GM19035 (cell line): ENCODE measurements around the gene HEATR3.

Source experiments
- ATAC-seq: cut with Tn5 transposase; IDR thresholded peaks from one replicate; pipeline ENCODE4 v1.9.1; 2021; ENCODE audit not compliant: unreplicated experiment

The HEATR3 gene

DNA sequence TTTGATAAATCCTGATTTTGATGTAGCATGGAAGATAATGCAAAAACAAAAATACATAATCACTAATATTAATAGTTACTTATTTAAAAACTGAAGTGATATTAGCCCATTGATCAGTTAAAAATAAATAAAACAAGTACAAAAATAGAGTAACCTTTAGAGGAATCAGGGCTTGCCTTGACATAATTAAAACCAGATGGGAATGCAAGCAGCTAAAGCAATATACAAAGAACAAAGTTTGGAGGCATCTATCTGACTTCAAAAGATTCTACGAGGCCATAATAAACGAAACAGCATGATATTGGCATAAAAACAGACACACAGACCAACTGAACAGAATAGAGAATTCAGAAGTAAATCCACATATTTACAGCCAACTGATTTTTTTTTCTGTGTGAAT is 15.0 kb upstream of the HEATR3 start:
- ATAC-seq, result no peak

DNA sequence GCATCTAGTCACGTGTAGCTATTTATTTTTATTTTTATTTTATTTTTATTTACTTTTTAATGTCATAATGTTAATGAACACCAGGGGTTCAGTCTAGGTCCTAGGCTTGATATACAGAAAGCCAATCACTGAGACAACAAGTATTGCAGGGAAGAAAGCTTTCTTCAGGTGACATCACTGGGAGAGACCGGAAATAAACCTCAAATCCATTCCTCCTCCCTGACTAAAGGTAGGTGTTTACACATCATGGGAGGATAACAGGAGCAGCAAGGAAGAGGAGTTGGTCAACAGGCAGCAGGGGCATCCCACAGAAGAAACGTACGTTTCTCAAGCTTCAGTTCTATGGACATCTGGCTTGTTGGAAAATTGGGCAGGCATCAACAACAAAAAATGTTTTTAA is 9.5 kb upstream of the HEATR3 start:
- no peak for ATAC-seq

DNA sequence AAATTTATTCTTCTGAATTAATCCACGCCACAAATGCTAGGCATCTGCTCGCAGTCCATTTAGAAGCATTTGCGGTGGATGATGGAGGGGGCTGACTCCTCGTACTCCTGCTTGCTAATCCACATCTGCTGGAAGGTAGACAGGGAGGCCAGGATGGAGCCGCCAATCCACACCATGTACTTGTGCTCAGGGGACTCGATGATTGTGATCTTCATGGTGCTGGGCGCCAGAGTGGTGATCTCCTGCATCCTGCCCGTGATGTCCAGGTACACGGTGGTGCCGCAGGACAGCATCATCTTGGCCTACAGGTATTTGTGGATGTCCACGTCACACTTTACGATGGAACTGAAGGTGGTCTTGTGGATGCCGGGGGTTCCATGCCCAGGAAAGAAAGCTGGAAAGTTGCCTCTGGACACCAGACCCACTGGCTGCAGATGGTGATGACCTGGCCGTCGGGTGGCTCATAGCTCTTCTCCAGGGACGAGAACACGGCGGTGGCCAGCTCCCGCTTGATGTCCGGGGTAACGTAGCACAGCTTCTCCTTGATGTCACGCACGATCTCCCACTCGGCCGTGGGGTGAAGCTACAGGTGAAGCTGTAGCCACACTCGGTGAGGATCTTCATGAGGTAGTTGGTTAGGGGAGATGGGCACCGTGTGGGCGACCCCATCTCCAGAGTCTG is 7.5 kb upstream of the HEATR3 start:
- ATAC-seq, result no peak

DNA sequence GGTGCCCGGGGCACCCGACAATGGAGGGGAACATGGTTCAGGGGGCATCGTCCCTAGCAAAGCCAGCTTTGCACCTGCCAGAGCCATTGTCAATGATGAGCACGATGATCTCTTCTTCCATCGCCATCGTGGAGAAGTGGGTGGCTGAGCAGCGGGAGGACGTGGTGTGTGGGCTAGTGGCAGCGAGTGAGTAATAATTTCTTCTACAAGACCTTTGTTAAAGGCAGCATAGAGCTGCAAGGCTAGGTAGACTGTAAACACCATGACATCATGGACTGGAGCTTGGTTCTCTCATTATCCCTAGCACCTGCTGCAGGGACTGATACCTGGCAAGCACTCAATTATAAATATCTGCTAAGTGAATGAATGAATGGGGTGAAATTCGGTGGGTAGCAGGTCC is 6.7 kb upstream of the HEATR3 start:
- no peak for ATAC-seq

DNA sequence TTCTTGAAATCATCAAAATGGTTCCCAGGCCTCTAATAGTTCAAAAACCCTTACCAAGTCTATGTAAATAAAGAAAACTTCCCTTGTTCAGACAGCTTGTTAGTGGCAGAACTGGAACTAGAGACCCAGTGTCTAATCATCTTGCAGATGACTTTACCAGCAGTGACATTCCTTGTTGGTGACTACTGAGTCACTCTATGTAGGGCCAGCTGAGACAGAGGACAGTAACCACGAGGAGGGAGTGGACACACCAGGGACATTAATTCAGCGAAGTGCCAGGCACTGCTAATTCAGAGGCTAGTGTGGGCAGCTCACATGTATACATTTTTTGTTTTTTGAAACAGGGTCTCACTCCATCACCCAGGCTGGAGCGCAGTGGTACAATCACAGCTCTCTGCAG is 6.1 kb upstream of the HEATR3 start:
- ATAC-seq, result no peak

DNA sequence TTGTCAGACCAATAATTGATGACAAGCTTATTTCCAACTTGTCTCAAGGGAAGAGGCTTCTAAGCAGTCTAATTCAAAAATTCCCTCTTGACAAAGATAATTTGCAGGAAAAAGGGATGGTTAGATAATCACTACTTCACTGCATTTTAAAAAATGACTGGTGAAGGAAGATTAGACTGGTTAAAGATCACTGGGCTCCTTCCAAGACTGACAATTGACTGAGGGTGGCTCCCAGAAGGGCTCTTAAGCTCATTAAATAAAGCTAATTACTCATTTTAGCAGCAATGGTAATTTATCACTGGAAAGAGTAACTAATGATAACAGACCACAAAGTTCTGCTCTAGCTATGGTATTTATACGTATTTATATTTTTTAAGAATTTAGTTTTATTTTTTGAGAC is 4.4 kb upstream of the HEATR3 start:
- ATAC-seq, result no peak

DNA sequence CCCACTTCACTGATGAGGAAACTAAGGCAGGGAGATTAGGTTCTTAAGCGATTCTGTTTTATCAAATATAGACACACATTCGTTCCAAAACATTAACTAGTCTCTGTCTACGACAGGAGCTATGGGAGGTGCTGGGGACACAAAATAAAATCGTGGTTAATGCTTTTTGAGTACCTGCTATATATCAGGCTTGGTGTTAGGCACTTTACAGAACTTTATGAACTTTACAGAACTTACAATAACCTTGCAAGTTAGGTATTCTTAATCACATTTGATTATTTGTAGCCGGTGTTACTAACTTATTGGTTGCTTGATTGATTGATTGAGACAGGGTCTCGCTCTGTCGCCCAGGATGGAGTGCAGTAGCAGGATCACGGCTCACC is 538 bp upstream of the HEATR3 start:
- no peak for ATAC-seq

DNA sequence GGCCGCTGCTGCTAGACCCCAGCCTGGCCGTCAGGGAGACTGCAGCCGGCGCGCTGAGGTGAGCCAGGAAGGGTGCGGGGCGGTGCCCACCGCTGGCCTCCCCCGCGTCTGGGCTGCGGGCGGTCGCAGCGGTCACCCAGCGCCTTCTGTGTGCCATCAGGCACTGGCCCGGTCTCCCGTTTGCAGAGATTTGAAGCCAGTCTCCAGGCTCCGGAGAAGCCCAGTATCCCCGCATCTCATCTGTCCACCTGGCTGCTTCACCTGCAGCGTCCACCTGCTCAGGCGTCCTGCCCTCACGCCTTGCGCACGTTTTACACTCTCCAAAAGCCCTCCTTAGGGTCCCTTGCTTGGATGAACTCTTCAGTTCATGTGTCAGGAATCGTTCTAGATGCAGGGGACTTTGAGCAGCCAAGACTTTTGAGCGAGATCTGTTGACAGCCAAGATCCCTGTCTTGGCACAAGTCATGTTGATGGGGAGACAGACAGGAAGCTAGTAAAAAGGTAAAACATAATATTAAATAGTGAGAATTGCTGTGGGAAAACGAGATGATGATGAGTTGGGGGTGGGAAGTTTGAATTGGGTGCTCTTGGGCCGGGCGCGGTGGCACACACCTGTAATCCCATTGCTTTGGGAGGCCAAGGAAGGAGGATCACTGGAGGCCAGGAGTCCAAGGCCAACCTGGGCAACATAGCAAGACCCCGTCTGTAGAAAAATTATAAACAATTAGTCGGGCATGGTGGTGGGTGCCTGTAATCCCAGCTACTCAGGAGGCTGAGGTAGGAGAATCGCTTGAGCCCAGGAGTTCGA is 916 bp downstream of the HEATR3 start:
- ATAC-seq, result no peak

DNA sequence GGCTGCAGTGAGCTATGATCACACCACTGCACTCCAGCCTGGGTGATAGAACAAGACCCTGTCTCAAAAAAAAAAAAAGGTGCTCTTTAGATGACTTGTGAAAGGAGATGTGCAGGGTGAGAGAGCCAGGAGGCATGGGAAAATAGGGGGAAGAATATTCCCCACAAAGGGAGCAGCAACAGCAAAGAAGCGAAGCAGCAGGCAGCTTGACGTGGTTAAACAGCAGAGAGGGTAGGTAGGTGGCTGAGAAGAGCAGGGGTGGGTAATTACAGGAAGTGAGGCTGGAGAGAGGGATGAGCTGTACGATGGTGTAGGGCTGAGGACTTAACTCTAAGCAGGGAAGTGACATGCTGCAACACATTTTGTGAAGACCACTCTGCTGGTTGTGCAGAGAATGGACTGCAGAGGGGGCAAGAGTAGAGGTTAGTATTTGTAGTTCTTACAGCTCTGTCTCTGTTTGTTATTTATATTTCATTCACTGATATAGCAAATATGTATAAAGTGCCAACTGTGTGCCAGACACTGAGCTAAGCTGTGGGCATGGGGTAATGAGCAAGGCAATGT is 1.6 kb downstream of the HEATR3 start:
- no peak for ATAC-seq

DNA sequence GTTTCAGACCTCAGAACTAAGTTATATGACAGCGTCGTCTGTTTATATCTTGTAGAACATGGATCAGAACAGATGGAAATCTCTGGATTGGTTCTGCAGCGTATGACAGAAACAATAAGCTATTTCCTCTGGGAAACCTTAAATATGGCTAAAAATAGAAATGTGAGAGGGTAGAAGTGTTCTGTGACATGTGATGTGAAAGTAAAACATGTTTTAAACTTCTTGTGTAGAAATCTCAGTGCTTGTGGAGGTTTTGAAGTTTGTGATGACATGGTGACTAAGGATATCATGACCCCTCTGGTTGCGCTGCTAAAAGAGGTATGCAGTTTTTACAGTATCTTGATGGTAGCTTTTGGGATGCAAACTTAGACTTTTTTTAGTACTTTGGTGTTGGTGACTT is 2.8 kb downstream of the HEATR3 start:
- no peak for ATAC-seq

DNA sequence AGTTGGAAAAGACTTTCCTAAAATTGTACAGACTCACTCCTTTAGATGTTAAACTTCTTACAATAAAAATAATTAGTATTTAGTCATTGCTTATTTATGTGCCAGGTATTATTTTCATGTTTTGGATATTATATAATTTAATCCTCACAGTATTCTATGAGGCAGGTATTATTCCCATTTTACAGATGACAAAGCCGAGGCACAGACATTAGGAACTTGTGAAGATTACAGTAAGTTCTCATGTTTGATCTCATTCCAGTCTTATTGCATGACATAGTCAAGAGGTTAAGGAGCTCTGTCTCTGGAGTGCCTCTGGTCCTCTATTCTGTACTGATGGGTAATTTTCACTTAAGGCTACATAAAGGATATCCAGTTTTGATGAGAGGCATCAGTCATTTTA is 3.3 kb downstream of the HEATR3 start:
- ATAC-seq, result no peak

DNA sequence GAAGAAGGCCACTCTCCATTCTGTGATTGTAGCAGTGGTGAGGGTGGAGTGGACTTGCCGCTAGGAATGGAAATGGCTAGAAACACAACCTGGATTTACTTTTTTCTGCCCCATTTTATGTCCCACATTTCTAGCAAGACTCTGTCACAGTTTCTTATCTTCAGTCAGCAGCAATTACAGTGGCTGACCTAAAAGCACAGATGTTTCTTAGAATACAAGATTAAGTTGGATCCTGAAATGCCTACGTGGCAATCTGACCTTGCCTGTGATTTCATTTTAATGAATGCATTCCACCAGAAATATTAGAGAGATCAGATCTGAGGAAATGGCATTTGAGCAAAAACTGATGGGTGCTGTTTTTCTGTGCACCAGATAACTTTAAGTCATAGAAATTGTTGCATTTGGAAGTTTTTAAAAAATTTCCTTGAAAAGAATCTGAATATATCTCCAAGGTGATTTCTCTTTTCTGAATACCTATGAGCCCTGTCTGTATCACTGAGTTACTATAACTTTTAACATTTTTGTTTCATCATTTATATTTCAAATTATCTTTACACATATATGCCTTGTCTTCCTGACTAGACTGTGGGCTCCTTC is 5.4 kb downstream of the HEATR3 start:
- no peak for ATAC-seq

DNA sequence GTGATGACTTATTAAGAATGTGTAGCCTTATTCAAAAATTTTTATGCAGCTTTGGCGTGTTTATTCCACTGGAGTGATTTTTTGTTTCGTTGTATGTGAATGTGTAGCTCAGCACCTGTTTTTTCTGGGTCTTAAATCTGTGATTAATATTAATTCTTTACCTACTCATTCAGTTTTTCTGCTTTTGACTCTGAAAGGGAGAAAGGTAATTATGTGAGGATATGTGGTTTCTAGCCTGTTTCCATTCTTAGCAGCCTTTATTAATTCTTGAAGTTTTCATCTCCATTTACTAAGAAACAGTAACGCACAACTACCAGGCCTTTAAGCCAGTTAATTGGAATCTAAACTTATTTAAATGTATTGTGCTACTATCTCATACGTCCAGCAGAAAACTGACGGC is 7.0 kb downstream of the HEATR3 start:
- ATAC-seq, result no peak

DNA sequence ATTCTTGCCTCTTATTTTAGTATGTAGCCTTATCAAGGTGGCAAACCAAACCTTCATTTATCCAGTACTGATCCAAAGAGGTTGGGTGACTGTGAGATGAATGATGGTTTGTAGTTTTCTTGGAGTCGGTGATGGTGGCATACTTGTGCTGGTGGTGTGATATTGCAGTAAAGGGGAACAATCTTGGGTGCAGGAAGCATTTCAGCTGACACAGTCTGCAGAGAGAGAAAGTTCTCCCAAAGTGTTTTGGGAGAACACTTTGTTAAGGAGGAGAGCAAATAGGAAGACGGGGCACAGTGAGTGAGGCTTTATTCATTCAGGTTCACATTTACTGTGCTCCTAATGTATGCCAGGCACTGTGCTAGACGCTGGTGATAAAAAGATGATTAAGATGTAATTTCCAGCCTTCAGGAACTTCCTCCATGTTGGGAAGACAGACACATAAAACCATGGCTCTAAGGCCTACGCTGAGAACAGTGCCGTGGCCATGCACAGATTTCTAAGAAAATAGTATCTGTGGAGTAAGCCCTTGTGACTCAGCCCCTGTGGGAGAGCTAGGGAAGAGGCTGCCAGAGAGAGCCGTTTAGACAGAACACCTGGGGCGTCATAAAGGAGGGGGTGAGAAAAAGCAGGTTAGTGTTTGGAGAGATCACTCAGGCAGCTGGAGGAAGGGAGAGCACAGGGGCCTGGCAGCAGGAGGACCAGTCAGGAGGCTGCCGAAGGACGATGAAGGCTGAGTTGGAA is 13.8 kb downstream of the HEATR3 start:
- ATAC-seq, result no peak

DNA sequence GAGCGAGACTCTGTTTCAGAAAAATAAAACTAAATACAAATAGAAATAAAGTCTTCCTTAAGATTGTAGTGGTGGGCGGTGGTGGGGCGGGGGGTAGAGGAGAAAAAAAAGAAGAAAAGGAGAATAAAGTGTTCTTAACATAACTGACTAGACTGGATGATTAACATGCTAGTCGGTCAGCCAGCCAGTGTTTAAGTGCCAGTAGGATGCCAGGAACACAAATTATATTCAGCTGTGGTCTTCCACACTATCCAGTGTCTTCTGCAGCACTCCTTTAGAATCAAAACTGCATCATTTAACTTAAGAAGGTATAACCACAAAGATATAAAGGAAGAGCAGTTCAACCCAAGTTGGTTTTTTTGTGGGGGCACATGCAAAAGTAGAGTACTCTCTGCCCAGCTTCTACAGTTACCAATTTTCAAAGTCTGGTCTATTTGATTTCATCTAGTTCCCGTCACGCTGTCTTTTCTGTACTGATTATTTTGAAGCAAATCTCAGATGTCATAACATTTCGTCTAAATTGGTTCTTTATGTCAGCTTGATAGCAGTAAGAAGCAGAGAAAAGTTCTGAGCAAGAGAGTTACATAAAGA is 15.8 kb downstream of the HEATR3 start:
- no peak for ATAC-seq

DNA sequence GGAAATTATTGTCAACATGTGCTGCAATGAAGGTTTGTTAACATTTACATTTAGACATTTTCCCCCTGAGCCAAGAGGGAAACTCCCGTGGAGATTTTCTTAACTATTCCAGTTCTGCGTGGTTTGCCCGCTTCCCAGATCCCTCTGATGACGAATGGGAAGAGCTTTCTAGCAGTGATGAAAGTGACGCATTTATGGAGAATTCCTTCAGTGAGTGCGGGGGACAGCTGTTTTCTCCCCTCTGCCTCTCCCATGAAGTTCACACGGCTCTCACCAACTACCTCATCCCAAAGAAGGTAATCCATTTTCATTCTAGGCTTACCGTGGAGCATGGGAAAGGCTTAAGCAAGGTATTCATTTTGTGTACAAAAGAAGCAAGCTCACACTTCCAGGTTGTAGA is 18.2 kb downstream of the HEATR3 start:
- no peak for ATAC-seq

DNA sequence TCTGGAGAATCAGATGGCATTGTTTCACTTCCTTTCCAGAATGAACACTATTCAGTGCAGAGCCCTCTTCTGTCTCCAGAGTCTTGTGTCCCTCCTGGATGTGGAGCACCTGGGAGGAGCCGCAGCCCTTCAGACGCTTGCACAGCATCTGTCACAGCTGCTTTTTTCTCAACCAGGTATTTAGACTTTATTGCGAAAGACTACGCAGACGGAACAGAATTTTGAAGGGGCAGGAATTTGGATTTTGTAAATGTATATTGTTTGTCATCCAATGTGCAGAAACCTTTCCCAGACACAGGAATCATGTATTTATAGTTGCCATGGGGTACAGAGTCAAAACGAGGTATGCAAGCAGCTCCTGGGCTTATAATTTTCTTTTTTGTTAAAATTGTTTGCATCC is 20.4 kb downstream of the HEATR3 start:
- ATAC-seq, result no peak

DNA sequence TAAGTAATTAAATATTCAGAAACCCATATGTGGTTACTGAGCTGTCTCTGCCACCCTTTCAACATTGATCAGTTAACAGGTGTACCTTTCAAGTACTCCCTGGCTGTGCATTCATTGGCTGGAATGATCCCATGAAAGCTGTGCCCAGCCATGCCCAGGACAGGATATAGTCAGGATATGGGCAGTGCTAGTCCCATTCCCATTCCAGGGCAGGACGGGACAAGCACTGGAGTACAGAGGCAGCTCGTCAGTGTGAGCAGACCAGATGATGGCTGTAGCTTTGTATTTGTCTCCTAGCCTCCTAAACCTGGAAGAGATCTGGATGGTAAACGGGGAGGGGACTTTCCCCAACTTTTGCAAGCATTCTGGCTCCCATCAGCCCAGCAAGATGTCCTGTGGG is 22.5 kb downstream of the HEATR3 start:
- no peak for ATAC-seq

DNA sequence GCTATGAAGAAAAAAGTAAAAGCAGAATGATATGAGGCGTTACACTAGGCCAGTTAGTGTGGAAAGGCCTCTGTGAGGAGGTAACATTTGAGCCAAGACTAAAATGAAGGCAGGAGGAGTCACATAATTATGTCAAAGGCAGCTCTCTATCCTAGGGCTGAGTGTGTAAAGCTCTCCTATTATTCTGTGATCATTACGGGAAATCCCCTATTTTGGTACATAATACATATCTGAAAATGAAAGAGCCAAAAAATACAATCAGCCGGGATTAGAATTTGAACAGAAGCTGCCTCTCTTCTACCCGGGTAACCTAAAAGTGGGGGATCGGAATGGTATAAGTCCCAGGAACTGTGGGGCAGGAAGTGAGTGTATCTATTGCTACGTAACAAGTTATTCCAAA is 27.1 kb downstream of the HEATR3 start:
- ATAC-seq, result no peak

DNA sequence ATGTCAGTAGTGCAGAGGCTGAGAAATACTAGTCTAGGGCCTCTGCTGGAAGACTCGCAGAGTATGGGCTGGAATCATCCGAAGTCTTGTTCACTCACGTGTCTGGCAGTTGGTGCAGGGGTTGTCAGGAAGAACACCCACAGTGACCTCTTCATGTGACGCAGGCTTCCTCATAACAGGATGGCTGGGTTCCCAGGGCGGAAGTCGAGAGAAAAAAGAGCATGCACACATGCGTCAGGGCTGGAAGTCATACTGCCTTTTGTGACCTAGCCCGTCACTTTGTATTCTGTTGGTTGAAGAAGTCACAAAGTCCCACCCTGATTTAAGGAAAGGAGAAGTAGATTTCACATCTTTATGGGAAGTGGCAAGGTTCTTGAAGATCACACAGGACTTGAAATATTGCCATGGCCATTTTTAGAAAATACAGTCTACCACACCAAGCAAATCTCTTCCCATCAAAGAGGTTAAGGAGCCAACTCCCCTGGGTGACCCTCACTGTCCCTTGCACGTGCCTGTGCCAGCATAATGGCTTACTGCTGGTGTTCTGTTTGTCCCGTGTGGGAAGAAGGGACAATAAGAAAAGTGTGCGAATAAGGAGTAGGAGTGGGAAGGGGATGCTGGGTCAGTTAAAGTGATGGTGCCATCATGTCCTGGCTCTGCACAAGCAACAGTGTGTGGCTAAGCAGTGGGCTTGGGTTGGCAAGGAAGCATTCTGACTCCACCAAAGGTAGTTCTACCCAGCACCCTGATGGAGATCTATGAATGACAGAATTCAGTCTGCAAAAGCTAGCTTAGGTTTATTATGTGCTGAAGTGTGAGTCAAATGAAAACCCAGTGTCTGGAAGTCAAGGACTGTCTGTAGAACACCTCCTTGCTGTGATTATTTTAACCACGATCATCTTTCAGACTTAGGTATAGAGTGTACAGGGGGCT is 28.1 kb downstream of the HEATR3 start:
- ATAC-seq, result no peak
